Measurements from ENCODE around the gene CDC27. TPM values are rescaled to one million over a fixed set of nuclear protein-coding genes. Genes with fewer than 3 reads are reported as not detected.
"Not testable (repeated sequence)": the region's sequence is repeated elsewhere in the genome, so short reads cannot be mapped to it uniquely, and the experiment has no call there.

CDC27 gene
- total RNA-seq, 3 donors from 2014 or later, result 52.0 to 67.5 (median 54.8) TPM

- Histone ChIP-seq H3K36me3 (ENCODE audit: low read depth) (no peaks in the 10 kb centered on the region), H3K4me1 (ENCODE audit: low read depth) (peaks cover 13% of the 10 kb centered on the region), H3K9me3 (no peaks in the 10 kb centered on the region), H3K4me3 (no peak overlapping the region)
- intact Hi-C loops (cut with DNase I, micrococcal nuclease), result no loop called here
- DNase-seq, result no peak
- no peak for ATAC-seq
- no peak for TF ChIP-seq CTCF (IDR thresholded peaks at IDR 0.05)
Observed at GRCh38 chr17:47190770-47191169, 1.7 kb upstream of the CDC27 start.

- peaks cover 13% of the 10 kb centered on the region for H3K4me1 ChIP-seq (ENCODE audit: low read depth)
- intact Hi-C loops (cut with DNase I, micrococcal nuclease), result no loop called here
- ATAC-seq (no peak), DNase-seq (no peak)
- no peak for TF ChIP-seq CTCF (IDR thresholded peaks at IDR 0.05)
- no peaks in the 10 kb centered on the region for H3K9me3 ChIP-seq
- H3K4me3 ChIP-seq, result no peak overlapping the region
- no peaks in the 10 kb centered on the region for H3K36me3 ChIP-seq (ENCODE audit: low read depth)
Observed at GRCh38 chr17:47190243-47190642, 1.1 kb upstream of the CDC27 start.

DNA sequence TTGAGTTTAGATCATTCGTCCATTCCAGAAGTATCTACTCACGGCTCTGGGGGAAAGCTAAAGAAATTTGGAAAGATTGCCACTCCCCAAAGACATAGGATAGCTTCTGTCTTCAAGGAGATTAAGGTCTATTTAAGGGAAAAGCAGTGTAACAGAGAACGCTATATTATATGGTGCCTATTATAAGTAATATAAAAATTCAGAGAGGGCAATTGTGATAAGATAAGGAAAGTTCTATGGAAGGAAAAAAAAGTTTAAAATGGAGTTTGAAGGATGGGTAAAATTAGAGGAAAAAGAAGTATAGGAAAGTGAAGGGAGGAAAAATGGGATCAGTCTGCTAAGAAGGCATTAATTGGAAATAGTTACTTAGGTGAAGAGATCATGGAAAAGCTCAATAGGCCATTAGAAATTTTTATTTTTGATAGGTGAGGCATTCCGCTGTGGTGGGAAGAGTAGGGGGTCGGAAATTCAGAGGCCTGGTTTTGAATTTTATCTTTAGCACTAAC, 690 bp upstream of the CDC27 start:
- ATAC-seq, result no peak
- intact Hi-C loops (cut with DNase I, micrococcal nuclease), result no loop called here
- TF ChIP-seq CTCF (IDR thresholded peaks at IDR 0.05), result no peak

DNA sequence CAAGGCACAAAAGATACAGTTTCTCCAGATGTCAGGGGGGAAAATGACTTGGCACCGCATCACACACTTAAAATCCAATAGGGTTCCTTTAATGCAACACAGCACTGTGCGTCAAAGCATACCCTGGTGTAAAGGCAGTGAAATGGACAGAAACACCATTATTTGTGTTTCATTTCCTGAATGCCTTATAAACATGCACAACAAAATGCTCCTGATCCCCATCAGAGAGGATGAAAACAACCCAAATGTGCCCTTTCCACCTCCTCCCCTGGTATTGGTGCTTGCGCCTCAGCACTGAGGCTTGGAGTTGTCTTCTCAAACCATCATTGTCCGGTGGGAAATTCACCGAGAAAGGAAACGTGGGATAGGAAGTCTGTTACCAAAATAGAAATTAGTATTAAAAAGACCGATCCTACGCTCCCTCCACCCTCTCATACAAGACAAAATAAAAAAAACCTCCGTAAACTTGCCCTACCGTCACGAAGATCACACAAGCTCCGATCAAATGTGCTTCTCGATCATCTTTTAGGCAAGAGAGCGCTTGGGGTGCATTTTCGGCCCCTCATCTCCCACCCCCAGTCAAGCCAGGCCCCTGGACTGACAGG, 722 bp downstream of the CDC27 start:
- no peaks in the 10 kb centered on the region for H3K9me3 ChIP-seq
- peak overlapping the region; percentile 41 for H3K4me3 ChIP-seq
- TF ChIP-seq CTCF (IDR thresholded peaks at IDR 0.05), result no peak
- H3K36me3 ChIP-seq (ENCODE audit: low read depth), result no peaks in the 10 kb centered on the region
- peaks cover 13% of the 10 kb centered on the region for H3K4me1 ChIP-seq (ENCODE audit: low read depth)
- intact Hi-C loops (cut with DNase I, micrococcal nuclease), result no loop called here
- DNase-seq (no peak), ATAC-seq (no peak)

More for the DNA sequence above, 690 bp upstream of the CDC27 start:
- no peak for DNase-seq
- H3K4me3 ChIP-seq, result peak overlapping the region; percentile 41
- peaks cover 13% of the 10 kb centered on the region for H3K4me1 ChIP-seq (ENCODE audit: low read depth)
- H3K36me3 ChIP-seq (ENCODE audit: low read depth), result no peaks in the 10 kb centered on the region
- no peaks in the 10 kb centered on the region for H3K9me3 ChIP-seq

DNA sequence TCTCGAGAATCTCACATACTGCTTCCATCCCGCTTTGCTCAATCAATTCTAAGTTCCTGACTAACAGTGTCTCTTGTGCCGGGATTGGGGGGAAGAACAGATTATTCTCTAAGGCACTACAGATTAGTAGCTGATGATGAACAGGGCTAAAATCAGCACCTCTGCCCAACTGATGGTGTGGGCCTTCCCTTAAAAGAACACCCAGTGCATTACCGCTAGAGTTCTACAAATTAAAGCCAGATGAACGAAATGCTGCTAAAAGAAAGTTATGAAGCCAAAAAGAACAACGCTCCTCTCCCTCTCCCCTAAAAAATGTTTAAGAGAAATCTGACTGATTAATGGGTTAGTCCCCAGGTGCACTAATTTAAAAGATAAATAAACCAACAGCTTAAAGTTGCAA, 4.4 kb downstream of the CDC27 start:
- peaks cover 13% of the 10 kb centered on the region for H3K4me1 ChIP-seq (ENCODE audit: low read depth)
- no peak for TF ChIP-seq CTCF (IDR thresholded peaks at IDR 0.05)
- DNase-seq, result no peak
- H3K9me3 ChIP-seq, result no peaks in the 10 kb centered on the region
- no peak for ATAC-seq
- H3K36me3 ChIP-seq (ENCODE audit: low read depth), result no peaks in the 10 kb centered on the region
- intact Hi-C loops (cut with DNase I, micrococcal nuclease), result no loop called here
- H3K4me3 ChIP-seq, result no peak overlapping the region

DNA sequence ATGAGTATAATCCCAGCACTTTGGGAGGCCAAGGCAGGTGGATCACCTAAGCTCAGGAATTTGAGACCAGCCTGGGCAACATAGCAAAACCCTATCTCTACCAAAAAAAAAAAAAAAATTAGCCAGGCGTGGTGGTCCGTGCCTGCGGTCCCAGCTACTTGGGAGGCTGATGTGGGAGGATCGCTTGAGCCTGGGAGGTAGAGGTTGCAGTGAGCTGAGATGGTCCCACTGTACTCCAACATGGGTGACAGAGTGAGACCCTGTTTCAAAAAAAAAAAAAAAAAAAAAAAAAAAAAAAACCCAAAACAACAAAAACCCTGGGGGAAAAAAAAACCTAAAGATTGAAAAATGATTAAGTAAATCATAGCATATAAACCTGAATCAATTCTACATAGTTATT, 8.1 kb downstream of the CDC27 start:
- DNase-seq; ATAC-seq; H3K4me1 ChIP-seq (ENCODE audit: low read depth); H3K4me3 ChIP-seq; H3K36me3 ChIP-seq (ENCODE audit: low read depth); H3K9me3 ChIP-seq; intact Hi-C loops (cut with DNase I, micrococcal nuclease): not testable (repeated sequence)

All from mucosa of descending colon (tissue), 3 donors.